Measurements from ENCODE around the gene TSPO. TPM values are rescaled to one million over a fixed set of nuclear protein-coding genes. Genes with fewer than 3 reads are reported as not detected.
A peak's percentile ranks its signal among the peaks of the same experiment; 100 is the strongest.

TSPO gene
- total and polyA plus RNA-seq, 2 donors from 2014 or later, result 134 to 173 TPM

GRCh38 chr22:43110444-43110926 lies 40.9 kb upstream of the TSPO start, which contains the start of gene BIK:
Gene BIK, plus strand, starts transcription at chr22:43110750. Its CDS starts 13,273 bp downstream, at chr22:43124023.
- DNase-seq, result peak; percentile 57 to 83 (median 73)
- FAIRE-seq, result no peak
- H3K9ac ChIP-seq (ENCODE audit: low read length in 3 of 3), result peak within 1 kb of the TSS in 1 of 3 donors; percentile 55

DNA sequence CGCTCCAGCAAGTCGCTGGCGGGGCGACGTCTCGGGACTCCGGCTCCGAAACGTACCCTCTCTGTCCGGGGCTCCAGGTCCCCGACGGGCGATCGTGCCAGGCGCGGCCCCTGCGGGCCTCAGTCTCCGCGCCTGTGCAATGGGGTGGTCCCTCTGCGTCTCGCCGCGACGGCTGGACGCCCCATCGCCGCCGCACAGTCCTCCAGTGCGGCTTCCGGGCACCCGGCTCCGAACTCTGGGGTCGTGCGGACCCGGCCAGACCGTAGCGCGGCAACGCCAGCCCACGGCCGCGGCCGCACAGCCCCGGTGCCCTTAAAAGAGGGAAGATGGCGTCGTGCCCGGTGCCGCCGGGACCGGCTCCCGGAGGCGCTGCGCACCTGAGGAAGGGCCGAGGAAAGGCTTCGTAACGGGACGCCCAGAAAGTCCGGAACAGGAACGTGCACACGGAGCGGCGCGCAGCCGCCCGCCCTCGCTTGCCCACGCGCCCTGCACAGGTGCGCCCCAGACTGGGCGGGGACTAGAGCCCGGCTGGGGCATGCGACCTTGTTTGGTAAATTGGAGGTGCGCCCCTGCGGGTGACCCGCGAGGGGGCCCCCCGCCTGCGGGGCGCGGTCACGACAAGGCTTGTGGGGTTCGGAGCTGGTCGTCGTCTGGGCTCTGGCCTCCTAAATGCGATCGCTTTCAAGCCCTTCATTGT lies 40.3 kb upstream of the TSPO start:
- Histone ChIP-seq H3K4me1 (ENCODE audit: control insufficient read depth in 2 of 3, insufficient read depth in 2 of 3, low read depth in 1 of 3, low read length in 3 of 3) (peaks cover 0 to 4% (median 2%) of the 10 kb centered on the region in 3 donors), H3K27ac (ENCODE audit: low read depth in 2 of 2, low read length in 2 of 2) (no peak overlapping the region), H3K9me3 (ENCODE audit: control insufficient read depth in 2 of 3, insufficient read depth in 1 of 3, low read length in 3 of 3) (no peaks in the 10 kb centered on the region), H3K9ac (ENCODE audit: low read length in 3 of 3) (no peak overlapping the region), H3K27me3 (ENCODE audit: control insufficient read depth, insufficient read depth, low read length) (peaks cover 10% of the 10 kb centered on the region), H3K36me3 (ENCODE audit: control insufficient read depth in 2 of 3, insufficient read depth in 3 of 3, low read length in 3 of 3) (no peaks in the 10 kb centered on the region), H3K4me3 (ENCODE audit: low read length in 3 of 3) (peak overlapping the region in 2 of 3 donors; percentile 50 to 67)
- DNase-seq (peak in 3 of 5 donors; percentile 34 to 58 (median 51)), FAIRE-seq (no peak)
- TF ChIP-seq, protein P1, sequence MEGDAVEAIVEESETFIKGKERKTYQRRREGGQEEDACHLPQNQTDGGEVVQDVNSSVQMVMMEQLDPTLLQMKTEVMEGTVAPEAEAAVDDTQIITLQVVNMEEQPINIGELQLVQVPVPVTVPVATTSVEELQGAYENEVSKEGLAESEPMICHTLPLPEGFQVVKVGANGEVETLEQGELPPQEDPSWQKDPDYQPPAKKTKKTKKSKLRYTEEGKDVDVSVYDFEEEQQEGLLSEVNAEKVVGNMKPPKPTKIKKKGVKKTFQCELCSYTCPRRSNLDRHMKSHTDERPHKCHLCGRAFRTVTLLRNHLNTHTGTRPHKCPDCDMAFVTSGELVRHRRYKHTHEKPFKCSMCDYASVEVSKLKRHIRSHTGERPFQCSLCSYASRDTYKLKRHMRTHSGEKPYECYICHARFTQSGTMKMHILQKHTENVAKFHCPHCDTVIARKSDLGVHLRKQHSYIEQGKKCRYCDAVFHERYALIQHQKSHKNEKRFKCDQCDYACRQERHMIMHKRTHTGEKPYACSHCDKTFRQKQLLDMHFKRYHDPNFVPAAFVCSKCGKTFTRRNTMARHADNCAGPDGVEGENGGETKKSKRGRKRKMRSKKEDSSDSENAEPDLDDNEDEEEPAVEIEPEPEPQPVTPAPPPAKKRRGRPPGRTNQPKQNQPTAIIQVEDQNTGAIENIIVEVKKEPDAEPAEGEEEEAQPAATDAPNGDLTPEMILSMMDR (IDR thresholded peaks at IDR 0.05; ENCODE audit: borderline replicate concordance, extremely low read depth, insufficient read depth), result no peak
- intact Hi-C loops (cut with DNase I), result no loop called here

More at GRCh38 chr22:43110444-43110926, 40.9 kb upstream of the TSPO start, which contains the start of gene BIK:
- no peak within 1 kb of the TSS for H3K27ac ChIP-seq (ENCODE audit: low read depth in 2 of 2, low read length in 2 of 2)
- H3K27me3 ChIP-seq (ENCODE audit: control insufficient read depth, insufficient read depth, low read length), result peaks cover 10% of the 10 kb centered on the region
- H3K4me3 ChIP-seq (ENCODE audit: low read length in 3 of 3), result peak within 1 kb of the TSS in 2 of 3 donors; percentile 50 to 67
- peaks cover 0 to 4% (median 2%) of the 10 kb centered on the region in 3 donors for H3K4me1 ChIP-seq (ENCODE audit: control insufficient read depth in 2 of 3, insufficient read depth in 2 of 3, low read depth in 1 of 3, low read length in 3 of 3)
- TF ChIP-seq, protein P1 (IDR thresholded peaks at IDR 0.05; ENCODE audit: borderline replicate concordance, extremely low read depth, insufficient read depth), result peak; percentile 18
- no peaks in the 10 kb centered on the region for H3K9me3 ChIP-seq (ENCODE audit: control insufficient read depth in 2 of 3, insufficient read depth in 1 of 3, low read length in 3 of 3)
- intact Hi-C loops (cut with DNase I), result no loop called here
- no peaks in the 10 kb centered on the region for H3K36me3 ChIP-seq (ENCODE audit: control insufficient read depth in 2 of 3, insufficient read depth in 3 of 3, low read length in 3 of 3)

GRCh38 chr22:43113526-43114251 lies 37.7 kb upstream of the TSPO start:
- Histone ChIP-seq H3K4me3 (ENCODE audit: low read length in 3 of 3) (no peak overlapping the region), H3K27me3 (ENCODE audit: control insufficient read depth, insufficient read depth, low read length) (peaks cover 10% of the 10 kb centered on the region), H3K9me3 (ENCODE audit: control insufficient read depth in 2 of 3, insufficient read depth in 1 of 3, low read length in 3 of 3) (no peaks in the 10 kb centered on the region), H3K9ac (ENCODE audit: low read length in 3 of 3) (no peak overlapping the region), H3K4me1 (ENCODE audit: control insufficient read depth in 2 of 3, insufficient read depth in 2 of 3, low read depth in 1 of 3, low read length in 3 of 3) (peaks cover 0 to 4% (median 2%) of the 10 kb centered on the region in 3 donors), H3K36me3 (ENCODE audit: control insufficient read depth in 2 of 3, insufficient read depth in 3 of 3, low read length in 3 of 3) (no peaks in the 10 kb centered on the region), H3K27ac (ENCODE audit: low read depth in 2 of 2, low read length in 2 of 2) (no peak overlapping the region)
- FAIRE-seq (no peak), DNase-seq (no peak)
- TF ChIP-seq, protein P1 (IDR thresholded peaks at IDR 0.05; ENCODE audit: borderline replicate concordance, extremely low read depth, insufficient read depth), result no peak
- intact Hi-C loops (cut with DNase I), result no loop called here

Measured in kidney (tissue), 14 donors.